EL (cell line): ENCODE data around the gene SLC39A2.
A peak's percentile ranks its signal among the peaks of the same experiment; 100 is the strongest.
"Not testable (repeated sequence)": the region's sequence is repeated elsewhere in the genome, so short reads cannot be mapped to it uniquely, and the experiment has no call there.

Experiments used
- DNase-seq: peaks from one replicate; pipeline ENCODE4 v3.0.0-alpha.2; 2016

SLC39A2 gene

GRCh38 chr14:20997564-20997963, 1.5 kb upstream of the SLC39A2 start:
- DNase-seq = no peak

- DNase-seq = no peak
These were observed 954 bp upstream of the SLC39A2 start for GRCh38 chr14:20998139-20998538.

GRCh38 chr14:20999591-20999990, 498 bp downstream of the SLC39A2 start:
- DNase-seq = no peak

GRCh38 chr14:21001218-21001617, 2.1 kb downstream of the SLC39A2 start:
- DNase-seq = no peak

GRCh38 chr14:21003788-21004346, 4.8 kb downstream of the SLC39A2 start:
- no peak for DNase-seq

GRCh38 chr14:21009721-21010120, 10.6 kb downstream of the SLC39A2 start:
- DNase-seq = not testable (repeated sequence)

- no peak for DNase-seq
These were observed 12.0 kb downstream of the SLC39A2 start for GRCh38 chr14:21011136-21011535.

- peak; percentile 81 for DNase-seq
These were observed 15.7 kb downstream of the SLC39A2 start for GRCh38 chr14:21014761-21015190.

GRCh38 chr14:21015312-21015711, 16.2 kb downstream of the SLC39A2 start:
- no peak for DNase-seq

- no peak for DNase-seq
These were observed 17.5 kb downstream of the SLC39A2 start for GRCh38 chr14:21016413-21017190.

GRCh38 chr14:21017528-21018245, 18.6 kb downstream of the SLC39A2 start:
- no peak for DNase-seq

GRCh38 chr14:21018286-21018685, 19.2 kb downstream of the SLC39A2 start:
- no peak for DNase-seq

GRCh38 chr14:21018781-21019180, 19.7 kb downstream of the SLC39A2 start:
- no peak for DNase-seq

- no peak for DNase-seq
These were observed 20.3 kb downstream of the SLC39A2 start for GRCh38 chr14:21019366-21019765.

GRCh38 chr14:21020977-21021545, 22.0 kb downstream of the SLC39A2 start:
- DNase-seq = no peak

GRCh38 chr14:21022686-21023085, 23.6 kb downstream of the SLC39A2 start:
- DNase-seq = no peak

GRCh38 chr14:21023174-21023573, 24.1 kb downstream of the SLC39A2 start:
- no peak for DNase-seq

- DNase-seq = no peak
These were observed 24.9 kb downstream of the SLC39A2 start for GRCh38 chr14:21023817-21024584.

GRCh38 chr14:21024585-21025370, 25.7 kb downstream of the SLC39A2 start, which contains the start of gene NDRG2:
Gene NDRG2, minus strand, starts transcription at chr14:21025061. Its CDS starts 1,746 bp downstream, at chr14:21023315.
- peak; percentile 38 for DNase-seq

- no peak for DNase-seq
These were observed 26.5 kb downstream of the SLC39A2 start for GRCh38 chr14:21025371-21026273.
